Vagina (tissue), 2 donors: ENCODE data around the gene HES5.

ENCODE experiments used
- CTCF ChIP-seq, 3 experiments: fragments of 450-650 bp in 2 of 3; fragments of 200-600 bp in 1 of 3; sonication (generic) in 1 of 3; IDR thresholded peaks; one replicate each; pipeline ENCODE4 v1.5.1; 2017 to 2019; ENCODE audit warnings: antibody characterized with exemption in 3 of 3, mild to moderate bottlenecking in 2 of 3, moderate library complexity in 2 of 3
- POLR2A ChIP-seq, 2 donors: fragments of 450-650 bp; IDR thresholded peaks; one replicate each; pipeline ENCODE4 v1.6.1; 2017; ENCODE audit warnings: antibody characterized with exemption in 2 of 2, mild to moderate bottlenecking in 2 of 2, moderate library complexity in 2 of 2
- POLR2AphosphoS5 ChIP-seq, 2 donors: sonication (generic); formaldehyde crosslinking; IDR thresholded peaks; one replicate each; pipeline ENCODE4 v1.9.0; 2017; ENCODE audit warnings: antibody characterized with exemption in 2 of 2, mild to moderate bottlenecking in 2 of 2, low read depth in 1 of 2; ENCODE audit not compliant: insufficient read depth in 1 of 2

- TF ChIP-seq POLR2A (IDR thresholded peaks at IDR 0.05) (no peak), CTCF (IDR thresholded peaks at IDR 0.05) (no peak), POLR2AphosphoS5 (IDR thresholded peaks at IDR 0.05; ENCODE audit: insufficient read depth in 1 of 2, low read depth in 1 of 2) (no peak)
Observed at GRCh38 chr1:2541619-2542245, 11.7 kb upstream of the HES5 start.
